ENCODE data around the gene NPHP4. TPM values are rescaled to one million over a fixed set of nuclear protein-coding genes. Genes with fewer than 3 reads are reported as not detected.

NPHP4 gene
- polyA plus RNA-seq, 3 donors, result 0.39 to 13.7 (median 1.2) TPM

DNA sequence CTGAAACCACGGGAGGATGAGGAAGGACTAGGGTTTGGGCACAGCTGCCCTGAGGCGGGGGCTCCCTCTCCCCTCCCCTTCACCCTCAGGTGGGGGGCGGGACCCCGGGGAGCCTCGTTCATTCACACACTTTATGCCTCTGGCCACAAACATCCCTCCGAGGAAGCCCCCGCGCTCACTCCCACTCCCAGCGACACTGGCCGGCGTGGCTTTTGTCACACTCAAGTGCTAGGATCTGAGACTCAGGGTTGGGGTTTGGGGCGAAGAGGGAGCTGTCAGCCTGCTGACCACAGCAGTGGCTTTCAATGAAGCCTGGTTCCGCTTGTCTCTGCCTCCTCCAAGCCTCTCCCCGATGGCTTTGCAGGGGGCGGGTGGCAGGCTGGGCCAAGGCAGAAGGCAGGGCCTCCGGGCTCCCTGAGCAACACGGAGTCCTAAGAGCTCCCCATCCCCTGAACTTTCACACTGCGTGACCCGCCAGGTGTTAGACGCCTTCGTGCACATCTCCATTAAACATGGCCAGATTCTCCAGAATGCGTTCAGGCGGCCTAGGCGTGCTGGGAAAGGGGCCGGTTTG lies 178.1 kb downstream of the NPHP4 start:
- peaks cover 0 to 10% (median 2%) of the 10 kb centered on the region in 7 donors for H3K9me3 Mint-ChIP-seq
- 82% methylated on average over 14 of the region's 25 CpGs for WGBS (ENCODE audit: insufficient coverage)
- H3K27me3 Mint-ChIP-seq (ENCODE audit: low read depth in 3 of 3), result peaks cover 7 to 20% (median 17%) of the 10 kb centered on the region in 3 donors
- no peaks in the 10 kb centered on the region for H3K36me3 Mint-ChIP-seq
- no peak overlapping the region for H3K27ac Mint-ChIP-seq
- Histone ChIP-seq H3K36me3 (replicated peaks in 1 of 2; ENCODE audit: control insufficient read depth in 1 of 2, insufficient read depth in 2 of 2, low read length in 2 of 2) (no peaks in the 10 kb centered on the region), H3K4me3 (replicated peaks in 1 of 3; ENCODE audit: low read depth in 2 of 3, low read length in 3 of 3) (no peak overlapping the region), H3K27me3 (ENCODE audit: control insufficient read depth in 2 of 2, insufficient read depth in 2 of 2, low read length in 2 of 2) (no peaks in the 10 kb centered on the region), H2AFZ (ENCODE audit: insufficient read depth, low read depth, low read length, poor library complexity, severe bottlenecking) (no peak overlapping the region), H3K9me3 (replicated peaks in 1 of 2; ENCODE audit: control insufficient read depth in 1 of 2, insufficient read depth in 1 of 2, low read length in 2 of 2) (peaks cover 0 to under 1% of the 10 kb centered on the region in 2 donors), H3K27ac (ENCODE audit: low read depth in 1 of 2, low read length in 2 of 2) (no peak overlapping the region), H4K20me1 (ENCODE audit: insufficient read depth, low read length) (no peaks in the 10 kb centered on the region), H3K79me2 (ENCODE audit: insufficient read depth, low read length) (no peaks in the 10 kb centered on the region), H3K4me1 (ENCODE audit: control insufficient read depth in 1 of 2, insufficient read depth in 2 of 2, low read length in 2 of 2) (no peaks in the 10 kb centered on the region), H3K4me2 (replicated peaks; ENCODE audit: extremely low read depth, low read length, poor library complexity, severe bottlenecking) (no peak overlapping the region), H3K9ac (ENCODE audit: insufficient read depth, low read length, poor library complexity, severe bottlenecking) (no peak overlapping the region)
- H3K4me1 Mint-ChIP-seq, result no peaks in the 10 kb centered on the region
- H3K4me3 Mint-ChIP-seq, result no peak overlapping the region
- no peak for DNase-seq
- TF ChIP-seq CTCF (IDR thresholded peaks at IDR 0.05), result no peak
- intact Hi-C loops (cut with micrococcal nuclease), result no loop called here

DNA sequence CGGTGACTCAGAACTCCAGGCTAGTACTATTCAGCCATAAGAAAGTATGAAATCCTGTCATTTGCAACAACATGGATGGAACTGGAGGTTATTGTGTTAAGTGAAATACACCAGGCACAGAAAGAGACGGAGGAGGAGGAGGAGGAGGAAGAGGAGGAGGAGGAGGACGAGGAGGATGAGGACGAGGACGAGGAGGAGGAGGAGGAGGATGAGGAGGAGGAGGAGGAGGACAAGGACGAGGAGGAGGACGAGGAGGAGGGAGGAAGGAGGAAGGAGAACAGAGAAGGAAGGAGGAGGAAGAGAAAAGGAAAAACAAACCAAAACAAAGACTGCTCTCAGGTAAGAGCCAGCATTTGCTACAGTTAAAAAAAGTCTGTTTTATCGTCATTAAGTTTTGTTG lies 178.7 kb downstream of the NPHP4 start:
- Histone ChIP-seq H2AFZ (ENCODE audit: insufficient read depth, low read depth, low read length, poor library complexity, severe bottlenecking) (no peak overlapping the region), H3K4me2 (replicated peaks; ENCODE audit: extremely low read depth, low read length, poor library complexity, severe bottlenecking) (no peak overlapping the region), H3K79me2 (ENCODE audit: insufficient read depth, low read length) (no peaks in the 10 kb centered on the region), H3K27me3 (ENCODE audit: control insufficient read depth in 2 of 2, insufficient read depth in 2 of 2, low read length in 2 of 2) (no peaks in the 10 kb centered on the region), H4K20me1 (ENCODE audit: insufficient read depth, low read length) (no peaks in the 10 kb centered on the region), H3K4me3 (replicated peaks in 1 of 3; ENCODE audit: low read depth in 2 of 3, low read length in 3 of 3) (no peak overlapping the region), H3K9me3 (replicated peaks in 1 of 2; ENCODE audit: control insufficient read depth in 1 of 2, insufficient read depth in 1 of 2, low read length in 2 of 2) (peaks cover 5% of the 10 kb centered on the region in 2 donors), H3K9ac (ENCODE audit: insufficient read depth, low read length, poor library complexity, severe bottlenecking) (no peak overlapping the region), H3K36me3 (replicated peaks in 1 of 2; ENCODE audit: control insufficient read depth in 1 of 2, insufficient read depth in 2 of 2, low read length in 2 of 2) (no peaks in the 10 kb centered on the region), H3K27ac (ENCODE audit: low read depth in 1 of 2, low read length in 2 of 2) (no peak overlapping the region), H3K4me1 (ENCODE audit: control insufficient read depth in 1 of 2, insufficient read depth in 2 of 2, low read length in 2 of 2) (no peaks in the 10 kb centered on the region)
- no peak for TF ChIP-seq CTCF (IDR thresholded peaks at IDR 0.05)
- H3K4me1 Mint-ChIP-seq, result no peaks in the 10 kb centered on the region
- peaks cover 6 to 18% (median 13%) of the 10 kb centered on the region in 3 donors for H3K27me3 Mint-ChIP-seq (ENCODE audit: low read depth in 3 of 3)
- peaks cover 0 to 7% (median 2%) of the 10 kb centered on the region in 7 donors for H3K9me3 Mint-ChIP-seq
- intact Hi-C loops (cut with micrococcal nuclease), result no loop called here
- no CpG with 5 or more reads among the region's 8 CpGs for WGBS (ENCODE audit: insufficient coverage)
- no peaks in the 10 kb centered on the region for H3K36me3 Mint-ChIP-seq
- no peak overlapping the region for H3K27ac Mint-ChIP-seq
- DNase-seq, result no peak
- H3K4me3 Mint-ChIP-seq, result no peak overlapping the region

Small RNA genes lying within 50 kb of the gene (small RNA-seq; reads per million reads assigned to genes)
- gene MIR4689 (ENCODE audit: insufficient read length, low read depth), result not detected

Other genes with a start within 250 kb of the NPHP4 start
- gene KCNAB2, start 53.5 kb upstream of the NPHP4 start, polyA plus RNA-seq, result 100 to 1,000 TPM in 1 of 3 donors, 10 to 100 TPM in 2; 11.5 to 178 (median 22.7) TPM
- gene CHD5, start 187.9 kb upstream of the NPHP4 start, polyA plus RNA-seq, result under 1 TPM in 1 of 3 donors, not detected in 2; 0.07 TPM
- 10 to 100 TPM; 62.6 to 97.2 (median 65.6) TPM for gene RPL22, start 207.2 kb upstream of the NPHP4 start, polyA plus RNA-seq
- 1 to 10 TPM in 1 of 3 donors, under 1 TPM in 1, not detected in 1; 0.10 to 7.7 TPM for gene RNF207, start 213.7 kb upstream of the NPHP4 start, polyA plus RNA-seq
- gene ICMT, start 243.5 kb upstream of the NPHP4 start, polyA plus RNA-seq, result 10 to 100 TPM in 2 of 3 donors, 1 to 10 TPM in 1; 6.4 to 17.3 (median 17.0) TPM